HG02973 (cell line): Measurements from ENCODE around the gene DOCK9.
"Not testable (repeated sequence)": the region's sequence is repeated elsewhere in the genome, so short reads cannot be mapped to it uniquely, and the experiment has no call there.

ENCODE experiments used
- ATAC-seq: cut with Tn5 transposase; IDR thresholded peaks from one replicate; pipeline ENCODE4 v1.9.1; 2021; ENCODE audit warnings: moderate library complexity; ENCODE audit not compliant: unreplicated experiment

Gene DOCK9

GRCh38 chr13:98921015-98921580 lies 56.8 kb downstream of the DOCK9 start:
- ATAC-seq: no peak

GRCh38 chr13:98919566-98919965 lies 58.3 kb downstream of the DOCK9 start:
- no peak for ATAC-seq

- no peak for ATAC-seq
Measured at GRCh38 chr13:98918771-98919170, 59.1 kb downstream of the DOCK9 start.

- ATAC-seq: no peak
Measured at GRCh38 chr13:98917116-98917515, 60.7 kb downstream of the DOCK9 start.

GRCh38 chr13:98916403-98916802 lies 61.5 kb downstream of the DOCK9 start:
- no peak for ATAC-seq

GRCh38 chr13:98915981-98916380 lies 61.9 kb downstream of the DOCK9 start:
- no peak for ATAC-seq

- ATAC-seq: no peak
Measured at GRCh38 chr13:98915563-98915962, 62.3 kb downstream of the DOCK9 start.

- no peak for ATAC-seq
Measured at GRCh38 chr13:98913741-98914140, 64.1 kb downstream of the DOCK9 start.

GRCh38 chr13:98912846-98913245 lies 65.0 kb downstream of the DOCK9 start:
- no peak for ATAC-seq

- ATAC-seq: no peak
Measured at GRCh38 chr13:98910501-98910951, 67.3 kb downstream of the DOCK9 start.

GRCh38 chr13:98909016-98909415 lies 68.8 kb downstream of the DOCK9 start:
- ATAC-seq: no peak

GRCh38 chr13:98906746-98907502 lies 70.9 kb downstream of the DOCK9 start:
- ATAC-seq: no peak

GRCh38 chr13:98905199-98905598 lies 72.7 kb downstream of the DOCK9 start:
- no peak for ATAC-seq

GRCh38 chr13:98900442-98900841 lies 77.4 kb downstream of the DOCK9 start:
- no peak for ATAC-seq

GRCh38 chr13:98897706-98898105 lies 80.2 kb downstream of the DOCK9 start:
- ATAC-seq: no peak

- no peak for ATAC-seq
Measured at GRCh38 chr13:98896868-98897144, 81.1 kb downstream of the DOCK9 start.

- no peak for ATAC-seq
Measured at GRCh38 chr13:98896083-98896867, 81.6 kb downstream of the DOCK9 start.

- ATAC-seq: not testable (repeated sequence)
Measured at GRCh38 chr13:98894814-98895213, 83.0 kb downstream of the DOCK9 start.

GRCh38 chr13:98893371-98893770 lies 84.5 kb downstream of the DOCK9 start:
- ATAC-seq: no peak

- ATAC-seq: no peak
Measured at GRCh38 chr13:98892821-98893220, 85.0 kb downstream of the DOCK9 start.

GRCh38 chr13:98892077-98892476 lies 85.8 kb downstream of the DOCK9 start:
- ATAC-seq: no peak

- ATAC-seq: no peak
Measured at GRCh38 chr13:98890925-98891324, 86.9 kb downstream of the DOCK9 start.
